Stimulated activated CD4-positive, alpha-beta T cell treated with anti-CD3 and anti-CD28 coated beads, Interleukin-4, amount 100 ng/mL, for 24 hours (primary cell): ENCODE results near the gene TEKT5.
"Not testable (repeated sequence)": the region's sequence is repeated elsewhere in the genome, so short reads cannot be mapped to it uniquely, and the experiment has no call there.

Experiments used
- DNase-seq: peaks from one replicate; pipeline ENCODE4 v3.0.0-alpha.2; 2020

Gene TEKT5

GRCh38 chr16:10625595-10626357 is 69.0 kb downstream of the TEKT5 start:
- DNase-seq, result no peak

DNA sequence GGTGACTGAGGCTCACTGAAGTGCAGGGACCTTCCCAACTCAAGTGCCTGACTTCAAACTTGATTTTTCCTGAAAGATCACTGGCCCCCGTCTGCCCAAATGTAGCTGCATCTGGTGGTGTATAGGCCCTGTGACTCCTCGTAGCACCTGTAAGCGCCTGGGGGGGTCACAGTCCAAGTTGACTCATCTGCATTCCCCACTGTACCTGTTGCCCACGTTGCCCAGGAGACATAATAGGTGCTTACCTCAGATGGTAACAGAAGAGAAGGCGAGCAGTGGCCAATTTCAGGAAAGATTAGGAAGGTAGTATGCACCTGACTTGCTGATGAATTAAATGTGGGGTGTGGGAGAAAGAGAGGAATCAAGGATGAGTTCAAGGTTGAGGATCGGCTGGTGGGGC is 70.2 kb downstream of the TEKT5 start:
- no peak for DNase-seq

DNA sequence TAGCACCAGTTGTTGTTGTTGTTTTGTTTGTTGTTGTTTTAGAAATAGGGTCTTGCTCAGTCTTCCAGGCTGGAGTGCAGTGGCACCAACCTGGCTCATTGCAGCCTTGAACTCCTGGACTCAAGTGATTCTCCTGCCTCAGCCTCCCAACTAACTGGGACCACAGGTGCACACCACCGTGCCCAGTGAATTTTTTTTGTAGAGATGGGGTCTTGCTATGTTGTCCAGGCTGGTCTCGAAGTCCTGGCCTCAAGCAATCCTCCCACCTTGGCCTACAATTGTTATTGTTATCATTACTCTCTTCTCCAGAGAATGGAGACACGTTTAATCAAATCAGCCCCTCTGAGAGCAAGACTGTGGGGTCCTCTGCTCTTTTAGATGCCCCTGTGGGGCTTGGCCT is 71.7 kb downstream of the TEKT5 start:
- no peak for DNase-seq

DNA sequence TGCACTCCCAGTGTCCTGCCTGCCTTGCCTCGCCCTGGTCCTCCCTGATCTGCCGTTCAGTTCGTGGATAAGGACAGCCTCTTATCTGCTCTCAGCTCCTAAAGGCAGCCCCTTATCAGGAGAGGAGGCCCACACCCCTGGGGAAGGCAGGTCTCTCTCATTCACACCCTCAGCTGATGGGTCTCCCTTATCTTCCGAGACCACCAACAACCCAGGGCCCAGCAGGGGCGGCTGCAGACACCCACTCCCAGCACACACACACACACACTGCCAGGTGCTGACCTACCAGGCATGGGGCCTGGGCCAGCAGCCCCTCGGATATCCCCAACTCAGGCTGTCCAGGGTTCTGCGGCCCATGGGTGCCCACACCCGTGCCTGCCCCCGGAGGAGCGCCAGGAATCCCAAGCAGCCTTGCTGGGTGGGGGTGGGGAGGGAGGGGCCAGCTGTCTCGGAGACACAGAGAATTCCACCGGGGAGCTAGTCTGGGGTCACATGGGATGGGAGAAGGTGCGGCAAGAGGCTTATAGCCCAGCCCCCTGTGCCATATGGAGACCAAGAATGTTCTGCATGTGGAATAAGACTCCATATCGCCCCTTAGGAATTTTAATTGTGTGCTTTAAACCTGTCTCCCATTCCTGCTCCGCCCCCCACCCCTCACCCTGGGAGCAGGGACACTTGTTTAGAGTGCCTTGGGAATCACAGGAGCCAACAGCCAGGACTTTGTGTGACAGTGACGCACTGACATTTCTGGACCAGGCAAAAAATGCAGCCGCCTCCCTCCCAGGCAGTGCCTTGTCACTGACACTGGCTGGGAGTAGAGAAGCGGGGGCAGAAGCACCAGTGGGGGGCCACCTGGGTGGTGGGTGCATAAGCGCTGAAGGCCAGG is 72.5 kb downstream of the TEKT5 start:
- DNase-seq, result no peak

- not testable (repeated sequence) for DNase-seq
These were observed 73.3 kb downstream of the TEKT5 start for GRCh38 chr16:10621216-10621949.

- DNase-seq, result no peak
These were observed 74.6 kb downstream of the TEKT5 start for GRCh38 chr16:10620120-10620519.

DNA sequence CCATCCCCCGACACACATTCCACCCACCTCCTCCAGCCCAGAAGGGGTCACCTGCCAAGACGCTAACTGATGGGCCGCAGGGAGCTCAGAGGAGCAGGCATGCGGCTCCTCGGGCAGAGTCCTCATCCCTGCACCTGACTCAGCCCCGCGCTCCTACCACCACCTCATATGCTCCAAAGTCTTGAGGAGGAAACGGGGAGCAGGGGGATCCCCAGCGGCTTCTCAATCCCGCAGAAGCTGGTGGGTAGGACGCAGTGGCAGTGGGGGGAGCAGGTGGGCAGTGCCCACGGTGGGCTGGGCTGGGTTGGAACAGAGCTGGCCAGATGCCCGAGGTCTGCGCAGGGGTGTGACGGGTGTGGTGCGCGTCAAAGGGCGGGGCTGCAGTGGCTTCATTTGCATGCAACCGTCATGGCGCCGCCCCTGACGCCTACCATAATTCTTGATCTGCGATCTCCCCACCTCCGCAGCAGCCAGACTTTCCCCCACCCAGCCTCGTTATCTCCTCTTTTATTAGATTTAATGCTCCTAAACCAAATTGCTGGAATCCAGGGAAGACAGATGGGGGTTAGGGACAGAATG is 75.4 kb downstream of the TEKT5 start:
- no peak for DNase-seq

DNA sequence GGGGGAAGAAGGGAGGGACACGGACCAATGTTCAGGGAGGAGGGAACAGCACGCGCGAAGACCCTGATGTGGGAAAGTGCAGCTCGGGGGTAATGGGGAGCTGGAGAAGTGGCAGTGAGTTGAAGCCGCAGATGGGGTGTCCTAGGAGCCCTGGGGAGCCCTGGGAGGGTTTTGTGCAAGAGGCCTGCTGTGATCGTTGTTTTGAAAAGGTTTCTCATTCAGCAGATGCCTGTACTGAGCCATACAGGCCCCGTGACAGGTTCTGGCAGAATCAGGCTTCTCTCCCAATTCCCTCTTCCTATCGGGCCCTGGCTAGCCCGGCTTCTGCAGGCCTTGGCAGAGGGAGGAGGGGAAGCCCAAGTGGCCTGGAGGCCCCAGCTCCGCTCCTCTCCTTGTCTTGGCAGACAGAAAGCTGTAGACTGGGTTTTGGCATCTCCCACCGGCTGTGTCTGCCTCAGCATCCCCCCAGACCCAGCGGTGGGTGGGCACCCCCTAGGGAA is 76.0 kb downstream of the TEKT5 start:
- DNase-seq, result no peak

DNA sequence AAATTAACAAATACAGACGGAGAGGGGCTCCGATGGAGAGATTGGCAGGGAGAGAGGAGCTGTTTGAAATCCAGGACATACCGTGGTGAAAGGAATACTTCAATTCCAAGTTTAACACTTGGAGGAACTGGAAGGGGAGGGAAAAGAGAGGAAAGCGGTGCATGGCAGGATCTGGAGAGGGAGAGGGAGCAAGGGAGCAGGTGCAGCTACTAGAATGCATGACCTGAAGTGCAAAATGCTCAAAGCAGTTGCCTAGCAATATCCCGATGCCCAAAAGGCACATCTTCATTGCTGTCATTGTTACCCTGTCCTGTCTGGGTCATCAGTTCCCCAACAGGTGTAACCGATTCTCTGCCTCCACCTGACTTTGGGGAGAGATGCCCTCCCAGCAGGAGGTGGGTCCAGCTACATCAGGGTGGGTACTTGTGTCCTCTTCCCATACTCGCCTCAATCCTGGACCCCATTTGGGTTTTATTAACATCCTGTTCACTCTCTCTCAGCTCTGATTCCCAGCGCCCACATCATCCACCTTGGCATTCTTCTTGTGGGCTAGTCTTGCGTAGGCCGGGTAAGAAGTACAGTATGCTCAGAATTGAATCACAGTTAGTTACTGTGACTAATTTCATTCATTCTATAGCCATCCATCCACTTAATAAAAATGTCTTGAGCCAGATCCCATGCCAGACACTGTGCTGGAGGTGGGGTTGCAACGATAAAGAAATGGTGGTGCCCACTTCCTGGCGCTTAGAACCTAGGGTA is 76.9 kb downstream of the TEKT5 start:
- no peak for DNase-seq

GRCh38 chr16:10616756-10617640 is 77.7 kb downstream of the TEKT5 start:
- DNase-seq, result no peak

DNA sequence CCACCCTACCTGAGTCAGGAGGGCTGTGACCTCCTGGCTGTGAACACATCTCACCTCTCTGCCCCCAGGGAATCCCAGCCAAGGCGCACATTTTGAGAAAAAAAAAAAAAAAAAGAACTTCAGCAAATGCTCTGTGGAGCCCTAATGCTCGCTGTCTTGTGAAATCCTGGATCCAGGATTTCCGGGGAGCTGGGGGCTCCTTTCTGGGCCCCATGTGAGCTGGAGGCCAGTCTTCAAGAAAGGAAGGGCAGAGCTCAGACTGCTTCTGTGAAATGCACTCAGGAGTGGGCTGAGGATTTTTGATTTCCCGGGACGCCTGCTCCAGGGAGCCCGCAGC is 78.3 kb downstream of the TEKT5 start:
- no peak for DNase-seq

GRCh38 chr16:10614685-10615084 is 80.0 kb downstream of the TEKT5 start:
- no peak for DNase-seq

DNA sequence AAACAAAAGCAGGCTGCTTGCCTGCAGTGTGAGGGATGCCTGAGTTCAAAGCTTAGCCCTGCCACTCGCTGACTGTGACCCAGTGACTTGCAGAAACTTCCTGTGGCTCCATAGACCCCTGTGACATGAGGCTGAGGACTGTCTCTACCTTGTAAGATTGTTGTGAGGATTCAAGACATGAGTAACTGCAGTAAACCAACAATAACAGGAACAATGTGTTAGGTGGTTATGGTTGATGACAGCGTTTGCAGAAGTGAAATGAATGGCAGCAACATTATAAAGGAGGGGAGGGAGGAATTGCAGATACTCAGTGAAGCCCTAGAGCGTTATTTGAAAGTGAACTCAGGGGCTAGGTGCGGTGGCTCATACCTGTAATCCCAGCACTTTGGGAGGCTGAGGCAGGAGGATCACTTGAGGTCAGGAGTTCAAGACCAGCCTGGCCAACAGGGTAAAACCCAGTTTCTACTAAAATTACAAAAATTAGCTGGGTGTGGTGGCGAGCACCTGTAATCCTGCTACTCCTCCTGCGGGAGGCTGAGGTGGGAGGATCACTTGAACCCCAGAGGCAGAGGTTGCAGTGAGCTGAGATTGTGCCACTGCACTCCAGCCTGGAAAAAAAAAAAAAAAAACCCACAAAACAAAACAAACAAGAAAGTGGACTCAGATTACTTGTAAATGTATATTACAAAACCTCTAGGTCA is 80.8 kb downstream of the TEKT5 start:
- DNase-seq, result no peak

DNA sequence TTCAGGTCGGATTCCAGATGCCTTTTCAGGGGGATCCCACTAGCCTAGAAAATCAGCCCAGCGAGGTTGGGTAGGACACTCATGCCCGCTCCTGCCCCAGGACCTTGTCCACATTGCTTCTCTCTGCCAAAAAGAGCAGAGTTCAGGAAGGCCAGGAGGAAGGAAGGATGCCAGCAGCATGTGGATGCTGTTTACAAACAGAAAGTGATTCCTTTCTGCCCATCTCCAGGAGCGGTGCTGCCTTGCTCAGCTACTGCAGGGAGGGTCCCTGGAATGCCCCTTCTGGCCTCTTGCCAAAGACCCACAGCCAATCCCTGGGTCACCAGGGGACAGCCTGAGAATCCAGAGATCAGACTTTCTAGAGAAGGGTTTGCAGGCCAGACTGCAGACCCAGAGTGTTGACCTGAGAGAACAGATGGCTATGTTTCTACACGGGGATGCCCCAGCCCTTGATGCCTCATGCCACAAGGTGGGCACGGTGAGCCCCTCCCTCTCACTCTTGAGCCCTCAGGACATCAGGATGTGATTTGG is 82.0 kb downstream of the TEKT5 start:
- DNase-seq, result no peak

GRCh38 chr16:10611825-10612342 is 82.8 kb downstream of the TEKT5 start:
- no peak for DNase-seq

DNA sequence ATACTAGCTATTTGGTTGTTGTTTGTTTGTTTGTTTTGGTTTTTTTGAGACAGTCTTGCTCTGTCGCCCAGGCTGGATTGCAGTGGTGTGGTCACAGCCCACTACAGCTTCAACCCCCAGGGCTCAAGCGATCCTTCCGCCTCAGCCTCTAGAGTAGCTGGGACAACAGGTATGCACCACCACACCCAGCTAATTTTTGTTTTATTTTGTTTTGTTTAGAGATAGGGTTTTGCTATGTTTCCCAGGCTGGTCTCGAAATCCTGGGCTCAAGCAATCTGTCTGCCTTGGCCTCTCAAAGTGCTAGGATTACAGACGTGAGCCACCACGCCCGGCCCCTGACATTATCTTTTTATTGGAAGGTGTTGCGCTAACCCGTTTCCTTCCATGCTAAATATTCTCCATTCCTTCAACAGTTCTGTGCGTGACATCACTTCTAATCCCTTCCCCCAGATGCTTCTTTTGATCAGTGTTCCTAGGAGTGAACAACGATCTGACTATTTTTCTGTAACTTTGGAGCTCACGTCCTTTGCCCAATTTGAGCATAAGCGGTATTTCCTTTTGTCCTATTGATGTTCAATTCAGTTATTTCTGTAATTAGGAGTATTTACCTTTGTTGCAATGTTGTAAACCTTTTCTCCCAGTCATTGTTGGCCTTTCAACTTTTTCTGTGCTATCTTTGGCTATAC is 84.1 kb downstream of the TEKT5 start:
- no peak for DNase-seq

DNA sequence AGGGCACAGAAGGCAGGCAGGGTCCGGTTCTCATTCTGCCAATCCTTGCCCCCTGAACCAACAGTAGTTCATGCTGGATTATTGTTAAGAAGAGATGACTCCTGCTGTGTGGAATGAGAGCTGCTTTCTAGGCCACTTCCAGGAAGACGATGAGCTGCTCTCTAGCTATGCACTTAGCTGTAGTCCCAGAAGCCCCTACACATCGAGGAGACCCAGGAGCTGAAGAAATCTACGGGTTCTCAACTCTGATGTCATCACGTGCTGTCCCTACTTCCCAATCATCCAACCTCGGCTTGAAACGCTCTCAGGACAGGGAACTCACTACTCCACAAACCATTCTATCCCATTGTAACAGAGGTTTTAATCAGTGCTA is 85.3 kb downstream of the TEKT5 start:
- no peak for DNase-seq

DNA sequence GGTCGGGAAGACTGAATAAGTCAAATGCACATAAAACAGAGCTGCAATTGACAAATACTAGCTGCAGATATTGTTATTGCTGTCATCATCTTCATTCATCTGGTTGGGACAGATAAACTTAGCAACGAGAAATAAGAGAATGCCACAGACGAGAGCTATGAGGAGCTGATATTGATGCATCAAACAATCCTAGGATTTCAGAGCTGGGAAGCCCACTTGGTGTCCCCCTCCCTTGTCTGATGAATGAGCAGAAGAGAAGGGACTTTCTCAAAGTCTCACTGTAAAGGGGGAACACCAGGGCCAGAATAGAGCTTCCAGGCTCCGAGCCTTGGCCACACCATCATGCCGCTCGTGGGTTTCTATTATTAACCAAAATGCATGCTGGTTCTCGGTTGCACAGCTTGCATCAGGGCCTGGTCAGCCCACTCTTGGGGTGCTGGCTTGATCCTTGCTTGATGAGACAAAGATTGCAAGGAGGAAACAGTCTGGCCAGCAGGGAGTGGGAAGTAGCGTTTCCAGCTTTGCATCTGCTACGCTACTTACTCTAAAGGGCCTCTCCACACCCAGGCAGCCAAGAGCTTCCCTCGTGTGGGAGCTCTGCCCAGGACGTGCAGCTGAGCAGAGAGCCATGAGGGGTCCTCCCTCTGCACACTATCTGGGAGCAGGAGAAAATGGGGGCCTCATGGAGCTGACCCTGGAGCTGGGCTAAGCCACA is 85.9 kb downstream of the TEKT5 start:
- DNase-seq, result no peak

GRCh38 chr16:10607157-10607556 is 87.6 kb downstream of the TEKT5 start:
- no peak for DNase-seq
